AG09319 (cell line): ENCODE results near the gene VTI1A.

Source experiments
- DNase-seq: peaks from one replicate; pipeline ENCODE4 v3.0.0-alpha.2; 2010; ENCODE audit warnings: low read depth; ENCODE audit errors: extremely low read depth
- TF ChIP-seq, protein P1 (sequence below): IDR thresholded peaks from 2 replicates; pipeline ENCODE4 v1.5.1; 2011; ENCODE audit warnings: low read depth, mild to moderate bottlenecking, inconsistent platforms, low read length, moderate library complexity

The VTI1A gene

DNA sequence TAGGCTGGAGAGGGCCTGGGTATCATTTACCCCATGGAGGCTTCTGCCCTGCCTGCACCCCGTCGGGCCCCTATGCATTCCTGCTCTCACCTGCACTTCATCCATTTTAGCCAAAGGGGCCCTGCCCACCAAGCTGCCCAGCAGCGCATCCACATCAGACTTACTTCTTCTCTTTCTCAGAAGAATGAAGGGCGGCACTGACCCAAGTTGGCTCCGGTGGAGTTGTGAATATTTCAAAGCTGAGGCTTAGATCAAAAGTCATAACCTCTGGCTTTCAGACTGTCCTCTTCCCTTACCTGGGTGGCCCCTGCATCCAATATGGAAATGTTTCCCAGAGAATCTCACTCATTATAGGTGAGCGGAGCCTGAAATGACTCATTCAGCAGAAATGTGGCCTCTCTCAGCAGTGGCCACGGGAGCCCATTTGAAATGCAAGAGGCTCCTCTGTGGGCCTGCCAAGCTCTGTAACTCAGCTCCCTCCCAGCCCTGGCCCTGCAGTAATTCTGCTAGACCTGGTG, 385.4 kb downstream of the VTI1A start:
- TF ChIP-seq, protein P1, sequence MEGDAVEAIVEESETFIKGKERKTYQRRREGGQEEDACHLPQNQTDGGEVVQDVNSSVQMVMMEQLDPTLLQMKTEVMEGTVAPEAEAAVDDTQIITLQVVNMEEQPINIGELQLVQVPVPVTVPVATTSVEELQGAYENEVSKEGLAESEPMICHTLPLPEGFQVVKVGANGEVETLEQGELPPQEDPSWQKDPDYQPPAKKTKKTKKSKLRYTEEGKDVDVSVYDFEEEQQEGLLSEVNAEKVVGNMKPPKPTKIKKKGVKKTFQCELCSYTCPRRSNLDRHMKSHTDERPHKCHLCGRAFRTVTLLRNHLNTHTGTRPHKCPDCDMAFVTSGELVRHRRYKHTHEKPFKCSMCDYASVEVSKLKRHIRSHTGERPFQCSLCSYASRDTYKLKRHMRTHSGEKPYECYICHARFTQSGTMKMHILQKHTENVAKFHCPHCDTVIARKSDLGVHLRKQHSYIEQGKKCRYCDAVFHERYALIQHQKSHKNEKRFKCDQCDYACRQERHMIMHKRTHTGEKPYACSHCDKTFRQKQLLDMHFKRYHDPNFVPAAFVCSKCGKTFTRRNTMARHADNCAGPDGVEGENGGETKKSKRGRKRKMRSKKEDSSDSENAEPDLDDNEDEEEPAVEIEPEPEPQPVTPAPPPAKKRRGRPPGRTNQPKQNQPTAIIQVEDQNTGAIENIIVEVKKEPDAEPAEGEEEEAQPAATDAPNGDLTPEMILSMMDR = no peak
- DNase-seq = no peak

DNA sequence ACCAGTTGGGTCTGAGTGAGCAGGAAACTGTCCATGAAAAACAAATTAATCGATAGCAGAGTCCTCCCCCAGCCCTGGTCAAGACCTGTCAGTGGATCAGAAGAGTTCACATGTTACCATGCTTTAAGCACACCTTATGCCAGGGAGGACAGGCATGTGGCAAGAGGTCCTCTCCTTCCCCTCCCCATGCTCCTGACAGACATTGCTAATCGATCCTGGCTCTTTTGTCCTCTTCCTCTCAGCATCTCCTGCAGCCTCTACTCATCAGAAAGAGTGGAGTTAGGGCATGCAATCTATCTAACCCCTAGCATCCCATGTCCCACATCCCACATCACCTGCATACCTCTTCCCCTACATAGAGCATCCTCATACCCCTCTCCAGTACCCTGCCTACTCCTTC, 385.9 kb downstream of the VTI1A start:
- no peak for DNase-seq
- TF ChIP-seq, protein P1 = no peak

DNA sequence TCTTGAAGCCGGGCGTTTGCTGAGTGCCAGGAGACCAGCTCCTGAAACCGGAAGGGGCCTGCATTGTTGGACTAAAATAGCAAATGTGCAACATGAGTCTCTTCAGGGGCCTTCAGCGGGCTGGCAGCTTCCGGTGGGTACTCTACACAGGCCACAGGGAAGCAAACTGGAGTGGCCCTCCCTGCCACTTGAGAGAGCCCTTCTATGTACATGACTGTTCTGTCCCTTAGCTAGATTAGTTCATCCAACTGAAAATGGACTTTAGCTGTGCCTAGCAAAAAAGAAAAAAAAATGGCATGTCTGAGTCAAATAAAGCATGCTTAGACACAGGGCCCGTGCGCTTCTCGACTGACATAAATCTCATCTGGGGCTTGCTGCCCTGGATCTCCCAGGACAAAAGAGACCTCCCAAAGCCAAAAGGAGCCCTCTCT, 387.8 kb downstream of the VTI1A start:
- DNase-seq = no peak
- TF ChIP-seq, protein P1 = no peak

DNA sequence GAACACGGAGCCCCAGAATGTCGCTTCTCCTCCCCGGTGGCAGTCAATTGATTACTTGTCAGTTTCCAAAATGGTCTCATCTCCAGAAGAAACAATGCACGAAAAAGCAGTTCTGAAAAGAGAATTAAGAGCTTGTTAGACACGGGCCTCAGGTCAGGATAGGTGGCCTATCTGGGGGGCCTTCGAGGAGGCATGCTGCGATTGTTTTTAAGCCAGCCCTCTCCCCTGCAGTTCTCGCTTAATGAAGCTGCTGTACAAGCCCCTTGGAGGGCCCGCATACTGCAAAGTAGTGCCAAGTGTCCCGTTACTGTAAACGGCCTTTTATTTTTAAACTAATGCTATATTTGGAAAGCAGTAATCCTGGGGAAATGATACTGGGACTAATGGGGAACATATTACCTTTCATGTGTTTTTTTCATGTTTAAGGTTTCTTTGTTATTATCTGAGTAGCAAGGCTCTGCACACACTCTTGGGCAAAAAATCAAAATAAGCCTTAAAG, 388.3 kb downstream of the VTI1A start:
- TF ChIP-seq, protein P1 = no peak
- no peak for DNase-seq

DNA sequence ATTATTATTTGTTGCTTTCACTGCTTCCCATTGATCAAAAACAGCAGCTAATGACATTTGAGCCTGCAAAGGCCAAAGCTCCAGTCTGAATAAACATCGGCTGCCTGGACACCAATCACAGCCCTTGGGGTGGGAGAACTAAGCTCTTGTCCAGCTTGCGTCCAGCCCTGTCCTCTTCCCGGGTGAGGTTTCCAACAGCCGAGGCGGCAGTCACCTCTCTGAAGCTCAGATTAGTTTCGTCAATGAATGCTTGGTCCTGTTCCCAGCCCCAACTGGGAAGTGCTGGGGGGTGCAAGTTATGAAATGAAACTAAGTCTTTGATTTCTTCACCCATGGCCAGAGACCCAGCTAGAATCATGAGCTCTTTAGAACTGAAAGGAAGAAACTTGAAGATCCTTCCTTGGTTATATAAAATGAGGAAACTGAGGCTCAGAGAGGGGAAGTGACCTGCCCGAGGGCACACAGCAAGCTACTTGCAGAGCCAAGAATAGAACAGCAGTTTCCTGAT, 389.0 kb downstream of the VTI1A start:
- TF ChIP-seq, protein P1 = no peak
- peak; percentile 16 for DNase-seq

DNA sequence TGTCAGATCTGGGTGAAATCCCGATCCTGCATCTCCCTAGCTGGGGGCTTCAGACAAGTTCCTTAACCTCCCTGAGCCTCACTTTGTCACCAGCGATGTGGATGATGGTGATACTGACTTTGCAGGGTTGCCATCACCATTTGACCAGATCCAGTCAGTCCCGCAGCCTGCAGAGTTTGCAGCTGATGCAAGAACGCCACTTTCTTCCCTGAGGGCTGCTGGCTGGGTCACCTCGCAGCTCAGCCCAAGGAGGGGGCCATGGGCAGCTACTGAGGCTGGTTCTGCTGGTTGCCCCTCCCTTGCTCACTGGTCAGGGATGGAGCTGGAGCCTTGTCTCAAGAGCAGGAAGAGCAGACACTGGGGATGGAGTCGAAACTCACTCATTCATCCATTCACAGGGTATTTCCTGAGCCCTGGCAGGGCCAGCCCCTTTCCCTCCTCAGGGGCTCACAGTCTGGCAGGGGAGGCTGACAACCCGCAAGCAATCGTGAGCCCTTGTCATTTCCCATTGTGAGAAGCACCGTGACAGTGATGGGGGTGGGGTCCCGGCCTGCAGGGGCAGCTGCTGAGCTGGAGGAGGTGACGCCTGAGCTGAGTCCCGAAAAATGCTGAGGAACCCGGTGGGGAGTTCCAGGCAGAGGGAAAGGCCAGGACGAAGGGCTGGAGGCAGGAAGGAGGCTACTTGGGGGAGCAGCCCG, 391.9 kb downstream of the VTI1A start:
- TF ChIP-seq, protein P1 = no peak
- no peak for DNase-seq

DNA sequence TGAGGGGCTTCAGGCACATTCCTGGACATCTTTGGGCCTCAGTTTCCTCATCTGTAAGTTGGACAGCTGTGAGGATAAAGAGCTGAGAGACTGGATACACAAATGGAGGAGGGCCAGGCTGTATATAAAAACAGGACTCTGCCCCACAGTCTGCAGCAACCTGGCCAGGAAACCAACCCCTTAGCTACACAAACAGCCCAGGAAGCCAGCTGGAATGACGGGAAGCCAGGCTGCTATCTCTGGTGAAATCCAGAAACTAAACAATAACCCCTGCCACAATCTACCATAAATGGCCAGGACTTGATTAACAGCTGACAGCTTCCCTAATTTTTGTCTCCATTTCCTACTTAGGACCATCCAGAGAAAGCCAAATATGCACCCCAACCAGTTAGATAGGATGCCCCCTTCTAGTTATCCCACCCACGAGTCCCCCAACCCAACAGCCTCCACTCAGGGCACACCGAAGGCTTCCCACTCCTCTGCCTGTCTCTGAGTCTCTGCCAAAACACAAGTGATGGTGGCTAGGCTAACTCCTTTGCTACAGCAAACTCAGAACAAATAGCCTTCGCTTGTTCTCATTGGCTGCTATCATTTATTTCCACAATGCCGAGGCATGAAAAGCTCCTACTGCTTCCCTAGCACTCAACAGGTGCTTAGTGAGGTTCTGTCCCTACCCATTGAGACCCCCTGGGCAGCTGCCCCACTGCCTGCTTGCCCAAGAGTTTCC, 393.1 kb downstream of the VTI1A start:
- DNase-seq = no peak
- TF ChIP-seq, protein P1 = no peak
